CD14-positive monocyte (primary cell): ENCODE data around the gene TTC23L. TPM values are rescaled to one million over a fixed set of nuclear protein-coding genes. Genes with fewer than 3 reads are reported as not detected.

Source experiments
- DNase-seq, 3 donors: peaks; one replicate each; pipeline ENCODE4 v3.0.0-alpha.2; 2011 to 2022
- H2AFZ ChIP-seq: 2 replicates; pipeline ENCODE4 v1.6.0; 2012; ENCODE audit warnings: mild to moderate bottlenecking, low read depth, low read length, inconsistent platforms; ENCODE audit not compliant: insufficient read depth, poor library complexity, severe bottlenecking
- H3K27ac ChIP-seq, 2 donors: 1 replicate in 1 of 2; 2 replicates in 1 of 2; pipeline ENCODE4 v1.5.1; 2012 to 2013; ENCODE audit warnings: low read length in 2 of 2, control low read depth in 1 of 2, inconsistent platforms in 1 of 2, low read depth in 1 of 2, mild to moderate bottlenecking in 1 of 2
- H3K27me3 ChIP-seq, 2 donors: one replicate each; pipeline versions ENCODE4 v1.6.0 to v1.6.1; 2011 to 2013; ENCODE audit warnings: low read length in 2 of 2; ENCODE audit not compliant: control insufficient read depth in 2 of 2, insufficient read depth in 2 of 2
- H3K36me3 ChIP-seq, 2 donors: replicated peaks in 1 of 2; 1 replicate in 1 of 2; 2 replicates in 1 of 2; pipeline versions ENCODE4 v1.5.1 to v1.6.1; 2012 to 2013; ENCODE audit warnings: low read length in 2 of 2, control low read depth in 1 of 2, inconsistent platforms in 1 of 2, mild to moderate bottlenecking in 1 of 2; ENCODE audit not compliant: insufficient read depth in 2 of 2, control insufficient read depth in 1 of 2
- H3K4me1 ChIP-seq, 2 donors: 1 replicate in 1 of 2; 2 replicates in 1 of 2; pipeline versions ENCODE4 v1.5.1 to v1.6.1; 2012 to 2013; ENCODE audit warnings: low read length in 2 of 2, control low read depth in 1 of 2, inconsistent platforms in 1 of 2, mild to moderate bottlenecking in 1 of 2, moderate library complexity in 1 of 2; ENCODE audit not compliant: insufficient read depth in 2 of 2, control insufficient read depth in 1 of 2
- H3K4me2 ChIP-seq: replicated peaks from 2 replicates; pipeline ENCODE3; 2012; ENCODE audit warnings: low read length, moderate library complexity, mild to moderate bottlenecking; ENCODE audit not compliant: poor library complexity, severe bottlenecking; ENCODE audit errors: extremely low read depth
- H3K4me3 ChIP-seq, 3 experiments: fragments of 200-600 bp in 1 of 3; sonication (generic) in 1 of 3; replicated peaks in 1 of 3; 1 replicate in 2 of 3; 2 replicates in 1 of 3; pipeline ENCODE4 v1.5.1; 2011 to 2013; ENCODE audit warnings: low read length in 3 of 3, mild to moderate bottlenecking in 3 of 3, control low read depth in 2 of 3, low read depth in 2 of 3, inconsistent platforms in 1 of 3, moderate library complexity in 1 of 3
- H3K79me2 ChIP-seq: 2 replicates; pipeline ENCODE4 v1.6.0; 2012; ENCODE audit warnings: mild to moderate bottlenecking, control low read depth, inconsistent platforms, low read length, moderate library complexity; ENCODE audit not compliant: insufficient read depth
- H3K9ac ChIP-seq: 2 replicates; pipeline ENCODE4 v1.6.0; 2017; ENCODE audit warnings: low read length, mild to moderate bottlenecking; ENCODE audit not compliant: insufficient read depth, poor library complexity, severe bottlenecking
- H3K9me3 ChIP-seq, 2 donors: replicated peaks in 1 of 2; 1 replicate in 1 of 2; 2 replicates in 1 of 2; pipeline versions ENCODE4 v1.5.1 to v1.6.1; 2012 to 2013; ENCODE audit warnings: low read length in 2 of 2, control low read depth in 1 of 2; ENCODE audit not compliant: control insufficient read depth in 1 of 2, insufficient read depth in 1 of 2
- H4K20me1 ChIP-seq: 2 replicates; pipeline ENCODE4 v1.6.0; 2012; ENCODE audit warnings: mild to moderate bottlenecking, low read length, control low read depth, moderate library complexity; ENCODE audit not compliant: insufficient read depth
- H3K27ac Mint-ChIP-seq, 7 donors: one replicate each; pipeline ENCODE4 v1.8.0; 2020; ENCODE audit warnings: mild to moderate bottlenecking in 7 of 7, mixed read lengths in 7 of 7, moderate library complexity in 6 of 7, inconsistent platforms in 2 of 7
- H3K27me3 Mint-ChIP-seq, 3 donors: one replicate each; pipeline ENCODE4 v1.8.0; 2021 to 2022; ENCODE audit warnings: low read depth in 3 of 3, mild to moderate bottlenecking in 3 of 3, mixed read lengths in 3 of 3, moderate library complexity in 3 of 3, inconsistent platforms in 1 of 3
- H3K36me3 Mint-ChIP-seq, 2 donors: one replicate each; pipeline ENCODE4 v1.8.0; 2020; ENCODE audit warnings: mixed read lengths in 2 of 2, inconsistent platforms in 1 of 2, mild to moderate bottlenecking in 1 of 2
- H3K4me1 Mint-ChIP-seq: one replicate; pipeline ENCODE4 v1.8.0; 2020; ENCODE audit warnings: mild to moderate bottlenecking, mixed read lengths
- H3K4me3 Mint-ChIP-seq, 2 donors: one replicate each; pipeline ENCODE4 v1.8.0; 2020; ENCODE audit warnings: mild to moderate bottlenecking in 2 of 2, mixed read lengths in 2 of 2, moderate library complexity in 1 of 2
- H3K9me3 Mint-ChIP-seq, 7 donors: one replicate each; pipeline ENCODE4 v1.8.0; 2020 to 2022; ENCODE audit warnings: mixed read lengths in 7 of 7, mild to moderate bottlenecking in 6 of 7, moderate library complexity in 6 of 7, inconsistent platforms in 2 of 7
- WGBS: methylation state at CpG from one replicate; pipeline ENCODE4 v1.1.5; 2013; ENCODE audit warnings: missing lambda C conversion rate; ENCODE audit not compliant: insufficient coverage; 5-methylcytosine and 5-hydroxymethylcytosine counted together
- intact Hi-C, 2 donors: fragments of 100-400 bp; cut with micrococcal nuclease; formaldehyde crosslinking; loops; one replicate each; pipeline versions ENCODE4 v1.15.0 to v1.15.1; 2023
- polyA plus RNA-seq, 3 donors: library from polyadenylated mRNA; depleted of rRNA in 1 of 3; unstranded in 2 of 3; stranded (reverse) in 1 of 3; fragments of 300-500 nt in 2 of 3; fragments of >200 nt in 1 of 3; fragmentation: Illumina TruSeq in 2 of 3; gene quantifications; 1 replicate in 2 of 3; 2 replicates in 1 of 3; pipeline ENCODE4 v1.2.3, GENCODE V29; 2012 to 2021
- TF ChIP-seq, protein P1 (sequence below): fragments of 200-600 bp; IDR thresholded peaks from one replicate; pipeline ENCODE4 v1.8.0; 2022; ENCODE audit warnings: antibody characterized with exemption, mild to moderate bottlenecking

TTC23L gene
- polyA plus RNA-seq, 3 donors = not detected

DNA sequence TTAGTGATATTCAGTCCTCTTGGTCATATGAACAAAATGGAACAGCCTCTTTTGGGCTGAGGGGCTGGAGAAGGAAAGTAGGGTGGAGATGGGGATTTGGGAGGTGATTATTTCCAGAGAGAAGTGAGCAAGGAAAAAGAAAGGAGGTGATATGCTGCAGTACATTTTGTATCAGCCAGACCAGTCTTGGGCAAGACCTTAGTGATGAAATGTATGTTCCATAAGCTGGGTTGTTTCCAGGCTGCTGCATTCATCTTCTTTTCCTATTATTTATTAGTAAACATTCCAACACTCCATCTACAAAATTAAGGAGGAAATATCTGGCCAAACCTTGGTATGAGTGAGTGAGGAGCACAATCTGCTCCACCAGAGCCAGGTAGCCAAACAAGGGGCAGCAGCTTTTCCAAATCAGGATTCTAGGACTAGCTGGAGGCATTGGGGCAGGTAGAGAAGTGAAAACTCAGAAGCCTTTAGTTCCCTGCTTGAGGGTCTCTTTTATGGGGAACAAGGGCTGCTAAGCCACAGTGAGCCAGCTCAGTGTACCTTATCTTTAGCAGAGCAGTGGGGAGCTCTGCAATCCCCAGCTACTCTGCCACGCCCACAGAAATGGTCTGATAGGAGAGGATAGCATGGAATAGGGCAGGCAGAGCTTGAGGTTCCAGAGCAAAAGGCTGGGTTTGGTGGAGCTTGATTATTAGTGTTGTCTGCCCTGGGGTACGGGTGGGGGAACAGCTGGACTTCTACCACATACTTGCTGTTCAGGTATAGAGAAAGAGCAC, 56.9 kb downstream of the TTC23L start:
- Histone ChIP-seq H3K4me2 (no peak overlapping the region), H3K9ac (no peak overlapping the region), H3K4me3 (no peak overlapping the region), H3K27me3 (no peaks in the 10 kb centered on the region), H4K20me1 (no peaks in the 10 kb centered on the region), H3K79me2 (no peaks in the 10 kb centered on the region), H3K9me3 (no peaks in the 10 kb centered on the region), H2AFZ (no peak overlapping the region), H3K4me1 (no peaks in the 10 kb centered on the region), H3K36me3 (no peaks in the 10 kb centered on the region), H3K27ac (no peak overlapping the region)
- DNase-seq = no peak
- Mint-ChIP-seq H3K27ac (no peak overlapping the region), H3K27me3 (peaks cover 0 to 2% (median 0%) of the 10 kb centered on the region in 3 donors), H3K36me3 (no peaks in the 10 kb centered on the region), H3K4me3 (no peak overlapping the region), H3K4me1 (peaks cover 3% of the 10 kb centered on the region), H3K9me3 (no peaks in the 10 kb centered on the region)
- 100% methylated on average over 1 of the region's 2 CpGs for WGBS
- intact Hi-C loops = loop anchor here (5.0 kb wide), 1 partner anchor 409 kb away; no protein-coding TSS in a partner anchor
- TF ChIP-seq, protein P1, sequence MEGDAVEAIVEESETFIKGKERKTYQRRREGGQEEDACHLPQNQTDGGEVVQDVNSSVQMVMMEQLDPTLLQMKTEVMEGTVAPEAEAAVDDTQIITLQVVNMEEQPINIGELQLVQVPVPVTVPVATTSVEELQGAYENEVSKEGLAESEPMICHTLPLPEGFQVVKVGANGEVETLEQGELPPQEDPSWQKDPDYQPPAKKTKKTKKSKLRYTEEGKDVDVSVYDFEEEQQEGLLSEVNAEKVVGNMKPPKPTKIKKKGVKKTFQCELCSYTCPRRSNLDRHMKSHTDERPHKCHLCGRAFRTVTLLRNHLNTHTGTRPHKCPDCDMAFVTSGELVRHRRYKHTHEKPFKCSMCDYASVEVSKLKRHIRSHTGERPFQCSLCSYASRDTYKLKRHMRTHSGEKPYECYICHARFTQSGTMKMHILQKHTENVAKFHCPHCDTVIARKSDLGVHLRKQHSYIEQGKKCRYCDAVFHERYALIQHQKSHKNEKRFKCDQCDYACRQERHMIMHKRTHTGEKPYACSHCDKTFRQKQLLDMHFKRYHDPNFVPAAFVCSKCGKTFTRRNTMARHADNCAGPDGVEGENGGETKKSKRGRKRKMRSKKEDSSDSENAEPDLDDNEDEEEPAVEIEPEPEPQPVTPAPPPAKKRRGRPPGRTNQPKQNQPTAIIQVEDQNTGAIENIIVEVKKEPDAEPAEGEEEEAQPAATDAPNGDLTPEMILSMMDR = no peak

DNA sequence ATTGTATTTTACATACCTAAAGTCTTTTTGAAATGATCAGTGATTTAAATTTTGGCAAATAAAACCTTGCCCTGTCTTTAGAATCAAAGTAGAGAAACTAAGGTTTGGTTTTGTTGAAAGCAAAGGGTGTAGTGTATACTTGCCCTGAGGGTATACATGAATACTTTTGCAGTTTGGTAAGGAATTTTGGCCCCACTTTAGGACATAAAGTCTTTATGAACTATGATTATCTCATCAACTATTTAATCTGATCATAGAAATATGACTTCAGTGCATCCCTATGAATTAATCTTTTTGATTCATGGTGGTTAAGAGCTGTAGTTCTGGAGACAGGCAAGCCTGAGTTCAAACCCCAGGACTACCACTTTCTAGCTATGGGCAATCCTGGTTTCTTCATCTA, 58.7 kb downstream of the TTC23L start:
- H3K27ac Mint-ChIP-seq = no peak overlapping the region
- peaks cover 3% of the 10 kb centered on the region for H3K4me1 Mint-ChIP-seq
- Histone ChIP-seq H3K4me1 (no peaks in the 10 kb centered on the region), H3K4me3 (no peak overlapping the region), H3K79me2 (no peaks in the 10 kb centered on the region), H3K4me2 (no peak overlapping the region), H4K20me1 (no peaks in the 10 kb centered on the region), H3K9me3 (no peaks in the 10 kb centered on the region), H3K9ac (no peak overlapping the region), H2AFZ (no peak overlapping the region), H3K27me3 (no peaks in the 10 kb centered on the region), H3K27ac (no peak overlapping the region), H3K36me3 (no peaks in the 10 kb centered on the region)
- DNase-seq = no peak
- no peaks in the 10 kb centered on the region for H3K27me3 Mint-ChIP-seq
- intact Hi-C loops = loop anchor here (5.0 kb wide), 1 partner anchor 410 kb away; no protein-coding TSS in a partner anchor
- H3K9me3 Mint-ChIP-seq = no peaks in the 10 kb centered on the region
- no peak overlapping the region for H3K4me3 Mint-ChIP-seq
- TF ChIP-seq, protein P1 = no peak
- H3K36me3 Mint-ChIP-seq = peaks cover 4 to 8% of the 10 kb centered on the region in 2 donors
